Skeletal muscle tissue (tissue), 2 donors: Measurements from ENCODE around the gene MEIS2. TPM values are rescaled to one million over a fixed set of nuclear protein-coding genes. Genes with fewer than 3 reads are reported as not detected.

ENCODE experiments used
- small RNA-seq: library from RNA; depleted of rRNA; stranded (forward); fragments of <200 nt; gene quantifications from one replicate; pipeline ENCODE3, GENCODE V24; 2014
- total RNA-seq: library from RNA; depleted of rRNA; stranded (reverse); fragments of >200 nt; gene quantifications from one replicate; pipeline ENCODE4 v1.2.3, GENCODE V29; 2014

Gene MEIS2
- total RNA-seq, 1 donor from 2014 or later: 4.2 TPM

Small RNA genes lying within 50 kb of the gene (small RNA-seq; reads per million reads assigned to genes)
- gene MIR8063: not detected
- gene RF00012: not detected
- gene RF00019: not detected
